Liver (tissue), 9 donors: ENCODE data around the gene CTNNA1. TPM values are rescaled to one million over a fixed set of nuclear protein-coding genes. Genes with fewer than 3 reads are reported as not detected.

Experiments used
- DNase-seq: peaks from one replicate; pipeline ENCODE4 v3.0.0-alpha.2; 2017; ENCODE audit warnings: low spot score
- H3K27ac ChIP-seq, 2 donors: one replicate each; pipeline ENCODE4 v1.7.0; 2013; ENCODE audit warnings: inconsistent platforms in 2 of 2, low read length in 2 of 2, control low read depth in 1 of 2, low read depth in 1 of 2, mild to moderate bottlenecking in 1 of 2
- H3K27me3 ChIP-seq, 4 donors: one replicate each; pipeline versions ENCODE4 v1.6.1 to v1.7.0; 2013; ENCODE audit warnings: low read length in 3 of 4, inconsistent platforms in 1 of 4, mild to moderate bottlenecking in 1 of 4, moderate library complexity in 1 of 4; ENCODE audit not compliant: control insufficient read depth in 4 of 4, insufficient read depth in 4 of 4
- H3K36me3 ChIP-seq, 4 donors: one replicate each; pipeline versions ENCODE4 v1.6.1 to v1.7.0; 2013; ENCODE audit warnings: low read length in 3 of 4, mild to moderate bottlenecking in 3 of 4, low read depth in 1 of 4, moderate library complexity in 1 of 4; ENCODE audit not compliant: control insufficient read depth in 4 of 4, insufficient read depth in 3 of 4
- H3K4me1 ChIP-seq, 4 donors: one replicate each; pipeline versions ENCODE4 v1.6.1 to v1.7.0; 2013; ENCODE audit warnings: low read length in 3 of 4, mild to moderate bottlenecking in 3 of 4, moderate library complexity in 1 of 4; ENCODE audit not compliant: control insufficient read depth in 4 of 4, insufficient read depth in 4 of 4
- H3K4me3 ChIP-seq, 3 donors: one replicate each; pipeline versions ENCODE4 v1.6.1 to v1.7.0; 2013; ENCODE audit warnings: low read length in 3 of 3, control low read depth in 1 of 3, low read depth in 1 of 3, mild to moderate bottlenecking in 1 of 3
- H3K9ac ChIP-seq, 2 donors: one replicate each; pipeline ENCODE4 v1.7.0; 2013; ENCODE audit warnings: low read length in 2 of 2, mild to moderate bottlenecking in 2 of 2, moderate library complexity in 2 of 2, control low read depth in 1 of 2, low read depth in 1 of 2
- H3K9me3 ChIP-seq, 4 donors: one replicate each; pipeline versions ENCODE4 v1.6.1 to v1.7.0; 2013; ENCODE audit warnings: low read length in 3 of 4; ENCODE audit not compliant: control insufficient read depth in 4 of 4
- ATF3 ChIP-seq: IDR thresholded peaks from 2 replicates; pipeline ENCODE4 v1.6.1; 2016; ENCODE audit warnings: antibody characterized with exemption
- EGR1 ChIP-seq, 2 donors: IDR thresholded peaks; 2 replicates each; pipeline ENCODE4 v1.6.1; 2016 to 2018; ENCODE audit warnings: antibody characterized with exemption in 2 of 2, low read depth in 2 of 2
- FOXA1 ChIP-seq: IDR thresholded peaks from 2 replicates; pipeline ENCODE4 v1.6.1; 2016; ENCODE audit warnings: antibody characterized with exemption
- FOXA2 ChIP-seq: IDR thresholded peaks from 2 replicates; pipeline ENCODE4 v1.6.1; 2016; ENCODE audit warnings: antibody characterized with exemption
- GABPA ChIP-seq, 2 donors: IDR thresholded peaks in 1 of 2; conservative IDR thresholded peaks in 1 of 2; 2 replicates each; pipeline ENCODE4 v1.6.1; 2016; ENCODE audit warnings: antibody characterized with exemption in 2 of 2, mild to moderate bottlenecking in 1 of 2, moderate library complexity in 1 of 2
- HNF4A ChIP-seq, 2 donors: conservative IDR thresholded peaks; 2 replicates each; pipeline ENCODE4 v1.6.1; 2016; ENCODE audit warnings: antibody characterized with exemption in 2 of 2, mild to moderate bottlenecking in 2 of 2
- HNF4G ChIP-seq: IDR thresholded peaks from 2 replicates; pipeline ENCODE4 v1.6.1; 2016; ENCODE audit warnings: antibody characterized with exemption
- JUND ChIP-seq, 2 donors: IDR thresholded peaks; 2 replicates each; pipeline ENCODE4 v1.6.1; 2016; ENCODE audit warnings: antibody characterized with exemption in 2 of 2
- MAX ChIP-seq: IDR thresholded peaks from 2 replicates; pipeline ENCODE4 v1.6.1; 2016; ENCODE audit warnings: antibody characterized with exemption
- RAD21 ChIP-seq, 2 donors: IDR thresholded peaks; 2 replicates each; pipeline ENCODE4 v1.6.1; 2016; ENCODE audit warnings: antibody characterized with exemption in 2 of 2, mild to moderate bottlenecking in 2 of 2
- REST ChIP-seq: IDR thresholded peaks from 2 replicates; pipeline ENCODE4 v1.6.1; 2016; ENCODE audit warnings: antibody characterized with exemption, mild to moderate bottlenecking
- RXRA ChIP-seq, 2 donors: IDR thresholded peaks; 2 replicates each; pipeline ENCODE4 v1.6.1; 2017 to 2018; ENCODE audit warnings: antibody characterized with exemption in 2 of 2, mild to moderate bottlenecking in 1 of 2
- SP1 ChIP-seq: IDR thresholded peaks from 2 replicates; pipeline ENCODE4 v1.6.1; 2018; ENCODE audit warnings: antibody characterized with exemption, mild to moderate bottlenecking
- YY1 ChIP-seq: IDR thresholded peaks from 2 replicates; pipeline ENCODE4 v1.6.1; 2016; ENCODE audit warnings: antibody characterized with exemption, mild to moderate bottlenecking
- ZBTB33 ChIP-seq: IDR thresholded peaks from 2 replicates; pipeline ENCODE4 v1.6.1; 2016; ENCODE audit warnings: antibody characterized with exemption
- WGBS: extraction: QIAGEN DNeasy Blood & Tissue Kit; methylation state at CpG from one replicate; pipeline ENCODE4 v1.1.7; 2013; 5-methylcytosine and 5-hydroxymethylcytosine counted together
- polyA plus RNA-seq, 2 donors: library from polyadenylated mRNA; stranded (reverse) in 1 of 2; unstranded in 1 of 2; fragments of 200-250 nt in 1 of 2; fragments of >200 nt in 1 of 2; fragmentation: Nextera tagmentation in 1 of 2; extraction: Ambion mirVana in 1 of 2; gene quantifications; one replicate each; pipeline versions ENCODE4 v1.2.1 to v1.2.3, GENCODE V29; 2013 to 2015
- total RNA-seq, 2 donors: library from RNA; depleted of rRNA; stranded (reverse); fragments of >200 nt; gene quantifications; one replicate each; pipeline ENCODE4 v1.2.3, GENCODE V29; 2014
- donor health status: healthy.
- donor health status: healthy.
- donor health status: healthy.
- donor health status: healthy.
- donor health status: healthy.

Gene CTNNA1
- total and polyA plus RNA-seq, 4 donors, result 39.9 to 150 (median 103) TPM

GRCh38 chr5:138867011-138867410 lies 113.8 kb downstream of the CTNNA1 start:
- 94% methylated on average over 1 of the region's 1 CpG for WGBS
- Histone ChIP-seq H3K4me3 (no peak overlapping the region), H3K36me3 (peaks cover 0 to 5% (median 1%) of the 10 kb centered on the region in 4 donors), H3K27ac (no peak overlapping the region), H3K9ac (no peak overlapping the region), H3K4me1 (peaks cover 0 to 11% (median 4%) of the 10 kb centered on the region in 4 donors), H3K9me3 (peaks cover 0 to 10% (median 6%) of the 10 kb centered on the region in 4 donors), H3K27me3 (no peaks in the 10 kb centered on the region)
- TF ChIP-seq REST (no peak), GABPA (IDR thresholded peaks at IDR 0.05 in 1 of 2, conservative IDR thresholded peaks at IDR 0.05 in 1 of 2) (no peak), YY1 (no peak), MAX (no peak), FOXA2 (no peak), JUND (IDR thresholded peaks at IDR 0.05) (no peak), SP1 (no peak), EGR1 (IDR thresholded peaks at IDR 0.05; ENCODE audit: low read depth in 2 of 2) (no peak), HNF4G (no peak), RAD21 (IDR thresholded peaks at IDR 0.05) (no peak), FOXA1 (no peak), RXRA (IDR thresholded peaks at IDR 0.05) (no peak), HNF4A (conservative IDR thresholded peaks at IDR 0.05) (no peak), ZBTB33 (no peak), ATF3 (no peak)
- DNase-seq, result no peak

GRCh38 chr5:138869038-138869437 lies 115.8 kb downstream of the CTNNA1 start:
- no peak for TF ChIP-seq FOXA1
- peak in 1 of 2 donors; percentile 12 for TF ChIP-seq HNF4A (conservative IDR thresholded peaks at IDR 0.05)
- Histone ChIP-seq H3K4me1 (peaks cover 0 to 15% (median 4%) of the 10 kb centered on the region in 4 donors), H3K36me3 (peaks cover 0 to 2% (median 0%) of the 10 kb centered on the region in 4 donors), H3K9ac (no peak overlapping the region), H3K9me3 (peaks cover 0 to 2% (median 0%) of the 10 kb centered on the region in 4 donors), H3K4me3 (no peak overlapping the region), H3K27me3 (no peaks in the 10 kb centered on the region), H3K27ac (no peak overlapping the region)
- no peak for DNase-seq
- WGBS, result 33% methylated on average over 1 of the region's 1 CpG
